Activated CD4-positive, alpha-beta T cell treated with anti-CD3 and anti-CD28 coated beads for 24 hours (primary cell): ENCODE measurements around the gene FAM3B.
A peak's percentile ranks its signal among the peaks of the same experiment; 100 is the strongest.
"Not testable (repeated sequence)": the region's sequence is repeated elsewhere in the genome, so short reads cannot be mapped to it uniquely, and the experiment has no call there.

ENCODE experiments used
- DNase-seq, 2 donors: peaks; one replicate each; pipeline ENCODE4 v3.0.0-alpha.2; 2020; ENCODE audit warnings: low read depth in 2 of 2

Gene FAM3B

GRCh38 chr21:41349619-41350390 lies 33.2 kb downstream of the FAM3B start:
- no peak for DNase-seq

DNA sequence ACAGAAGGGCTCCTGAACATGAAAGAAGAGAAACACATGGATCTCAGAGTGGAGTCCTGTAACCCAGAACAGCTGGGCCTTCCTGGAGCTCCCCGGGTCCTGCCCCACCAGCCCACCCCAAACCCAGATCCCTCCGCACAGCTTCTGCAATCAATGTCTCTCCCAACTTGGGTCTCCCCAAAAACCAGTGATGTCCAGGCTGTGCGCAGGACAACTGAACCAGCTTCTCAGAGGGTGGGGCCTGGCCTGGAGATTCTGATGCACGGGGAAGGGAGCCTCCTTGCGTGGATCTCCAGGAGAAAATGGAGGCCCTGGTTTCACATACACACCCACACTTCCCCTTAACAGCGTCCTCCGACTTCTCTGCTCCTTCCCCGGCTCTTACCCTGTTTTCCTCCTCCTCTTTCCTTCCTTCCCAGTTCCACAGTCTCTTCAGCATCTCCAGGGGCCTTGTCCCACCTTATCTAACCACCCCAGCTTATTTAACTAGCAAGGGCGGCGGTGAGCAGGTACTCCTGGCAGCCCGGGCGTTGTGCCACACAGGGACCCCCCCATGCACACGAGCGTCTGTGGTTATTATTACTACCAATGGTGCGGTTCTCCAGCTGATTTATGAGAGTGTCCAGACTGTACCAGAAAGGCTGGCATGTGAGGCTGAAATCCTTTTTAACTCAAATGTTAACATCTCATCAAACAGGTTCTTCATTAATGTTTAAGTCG lies 34.0 kb downstream of the FAM3B start:
- no peak for DNase-seq

GRCh38 chr21:41357546-41357945 lies 40.9 kb downstream of the FAM3B start:
- DNase-seq: no peak

GRCh38 chr21:41358193-41359166 lies 41.9 kb downstream of the FAM3B start:
- no peak for DNase-seq

DNA sequence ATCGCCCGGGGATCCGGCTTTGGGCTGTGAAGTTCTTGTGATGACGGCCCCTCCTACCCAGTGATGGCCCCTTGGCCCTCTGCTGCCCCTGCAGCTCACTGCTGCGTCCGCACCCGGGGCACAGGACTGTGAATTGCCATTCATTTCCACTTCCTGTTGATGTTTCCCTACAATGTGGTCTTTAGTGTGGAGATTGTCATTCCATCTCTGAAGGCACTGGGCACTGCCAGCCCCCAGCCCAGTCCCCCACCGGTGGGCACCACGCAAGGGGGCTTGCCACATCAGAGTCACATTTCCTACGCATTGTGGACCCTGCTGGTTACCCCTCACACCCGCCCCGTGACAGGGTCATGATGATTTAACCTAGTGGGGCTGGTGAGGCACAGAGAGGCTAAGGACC lies 42.7 kb downstream of the FAM3B start:
- DNase-seq: no peak

DNA sequence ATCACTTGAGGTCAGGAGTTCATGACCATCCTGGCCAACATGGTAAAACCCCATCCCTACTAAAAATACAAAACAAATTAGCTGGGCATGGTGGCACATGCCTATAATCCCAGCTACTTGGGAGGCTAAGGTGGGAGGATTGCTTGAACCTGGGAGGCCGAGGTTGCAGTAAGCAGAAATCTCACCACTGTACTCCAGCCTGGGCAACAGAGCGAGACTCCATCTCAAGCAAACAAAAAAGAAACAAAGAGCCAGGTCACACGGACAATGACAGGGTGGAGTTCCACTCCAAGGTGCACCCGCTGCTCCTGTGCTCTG lies 43.1 kb downstream of the FAM3B start:
- not testable (repeated sequence) for DNase-seq

DNA sequence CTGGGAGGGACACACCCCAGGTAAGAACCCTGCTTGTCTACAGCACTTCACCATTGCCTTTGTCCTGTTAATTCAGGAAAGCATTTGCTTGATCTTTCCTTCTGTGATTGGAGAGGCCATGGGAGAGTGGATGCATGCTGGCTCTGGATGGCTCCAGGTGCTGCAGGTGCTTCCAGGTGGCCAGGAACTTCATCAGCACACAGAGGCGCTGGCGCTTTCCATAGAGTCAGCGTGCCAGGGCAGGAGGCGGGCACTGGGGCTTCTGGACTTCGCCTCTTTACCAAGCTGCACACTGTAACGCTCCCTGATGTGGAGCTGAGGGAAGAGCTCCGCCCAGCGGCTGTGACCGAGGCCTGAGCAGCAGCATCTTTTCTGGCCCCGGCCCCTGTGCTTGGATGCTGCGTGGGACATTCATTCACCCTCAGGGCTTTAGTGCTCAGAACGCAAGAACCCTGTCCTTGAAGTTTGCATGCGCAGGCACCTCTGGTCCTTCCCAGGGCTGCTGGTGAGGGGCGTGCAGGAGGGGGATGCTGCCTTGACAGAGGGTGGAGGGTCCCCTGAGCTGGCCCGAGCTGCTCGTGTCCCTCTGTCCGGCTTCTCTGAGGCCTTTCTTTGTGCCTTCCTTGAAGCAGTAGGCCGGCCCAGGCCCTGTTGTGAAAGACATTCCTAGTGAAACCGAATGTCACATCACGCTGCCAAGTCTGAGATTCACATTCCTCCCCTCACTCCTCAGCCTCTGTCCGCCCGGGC lies 43.6 kb downstream of the FAM3B start:
- DNase-seq: no peak

GRCh38 chr21:41361053-41361785 lies 44.6 kb downstream of the FAM3B start:
- no peak for DNase-seq

- peak; percentile 48 to 54 for DNase-seq
Observed at GRCh38 chr21:41361786-41362604, 45.4 kb downstream of the FAM3B start, which contains the start of gene MX2. MX2 (plus strand) TSS chr21:41362027; CDS start chr21:41376907, 14,880 bp downstream.

GRCh38 chr21:41362605-41363369 lies 46.2 kb downstream of the FAM3B start:
- no peak for DNase-seq

GRCh38 chr21:41363370-41364270 lies 47.0 kb downstream of the FAM3B start:
- no peak for DNase-seq

DNA sequence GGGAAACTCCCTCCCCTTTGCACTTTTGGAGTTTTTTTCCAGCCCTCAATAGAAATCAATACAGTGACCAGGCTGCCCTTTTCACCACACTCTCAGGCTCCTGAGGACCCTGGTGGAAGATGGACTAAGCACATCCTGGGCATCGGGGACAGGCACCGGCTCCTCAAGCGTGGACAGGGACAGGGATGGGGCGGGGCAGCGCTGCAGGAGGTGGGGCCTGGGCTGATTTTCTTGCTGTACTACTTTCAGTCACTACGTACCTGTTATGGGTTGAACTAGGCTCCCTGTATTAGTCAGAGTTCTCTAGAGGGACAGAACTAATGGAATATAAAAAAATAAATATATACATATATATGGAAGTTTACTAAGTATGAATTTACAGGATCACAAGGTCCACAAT lies 47.7 kb downstream of the FAM3B start:
- no peak for DNase-seq

- no peak for DNase-seq
Observed at GRCh38 chr21:41365377-41366107, 48.9 kb downstream of the FAM3B start.

GRCh38 chr21:41366522-41367151 lies 50.0 kb downstream of the FAM3B start:
- no peak for DNase-seq

DNA sequence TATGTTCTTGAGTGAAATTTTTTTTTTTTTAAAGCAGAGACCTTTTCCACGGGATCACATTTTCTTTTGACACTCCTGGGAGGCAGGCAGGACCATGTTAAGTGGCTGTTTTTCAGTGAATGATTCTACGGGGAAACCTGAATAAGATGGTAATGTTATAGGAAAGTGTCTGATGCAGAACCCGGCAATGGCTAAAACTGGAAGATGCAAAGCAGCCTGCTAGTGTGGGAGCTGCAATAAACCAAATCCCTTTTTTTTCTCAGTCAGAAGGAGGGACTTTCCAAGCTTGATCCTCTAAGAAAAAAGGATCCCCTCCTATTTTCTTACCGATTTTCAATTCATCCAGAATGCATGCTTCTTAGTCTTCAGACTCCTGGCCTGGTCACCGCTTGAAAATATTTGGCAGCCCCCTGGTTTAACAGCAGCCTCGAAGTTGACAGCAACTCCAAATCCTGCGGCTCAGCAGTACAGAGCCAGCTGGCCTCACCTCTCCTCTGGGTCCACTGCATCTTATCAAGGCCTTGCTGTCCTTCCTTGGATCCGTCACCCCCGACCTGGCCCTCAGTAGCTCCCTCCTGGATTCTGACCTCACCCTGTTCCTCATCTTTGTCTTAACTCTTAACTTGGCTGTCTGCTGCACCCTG lies 50.8 kb downstream of the FAM3B start:
- DNase-seq: no peak
